GM12865 (cell line): Measurements from ENCODE around the gene ADAM22.

Experiments used
- DNase-seq: peaks from one replicate; pipeline ENCODE4 v3.0.0; 2010; ENCODE audit warnings: low read depth
- H3K4me3 ChIP-seq: 2 replicates; pipeline ENCODE4 v1.5.1; 2011; ENCODE audit warnings: mild to moderate bottlenecking, low read depth, low read length, control low read depth
- TF ChIP-seq, protein P1 (sequence below): IDR thresholded peaks from 2 replicates; pipeline ENCODE4 v1.5.1; 2011; ENCODE audit warnings: low read length, control low read depth, low read depth, inconsistent platforms; ENCODE audit not compliant: insufficient read depth; ENCODE audit errors: missing control alignments

Gene ADAM22

DNA sequence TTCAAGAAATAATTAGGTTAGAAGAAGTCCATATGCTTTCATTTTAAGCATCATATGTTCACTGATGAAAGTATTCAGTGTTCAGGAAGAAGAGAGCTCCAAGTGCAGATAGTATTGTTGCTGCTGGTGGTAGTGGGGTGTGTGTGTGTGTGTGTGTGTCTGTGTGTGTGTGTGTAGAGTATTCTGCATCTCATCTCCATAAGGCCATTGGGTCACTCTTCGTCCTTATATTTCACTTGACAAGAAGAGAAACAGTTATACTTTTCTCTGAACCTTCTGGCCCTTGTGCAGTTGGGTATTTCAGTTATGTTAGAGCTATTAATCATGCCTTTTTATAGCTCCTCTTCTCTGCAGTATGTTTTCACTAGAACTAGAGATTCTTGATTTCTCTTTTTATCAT is 26.2 kb downstream of the ADAM22 start:
- H3K4me3 ChIP-seq: no peak overlapping the region
- no peak for DNase-seq
- TF ChIP-seq, protein P1, sequence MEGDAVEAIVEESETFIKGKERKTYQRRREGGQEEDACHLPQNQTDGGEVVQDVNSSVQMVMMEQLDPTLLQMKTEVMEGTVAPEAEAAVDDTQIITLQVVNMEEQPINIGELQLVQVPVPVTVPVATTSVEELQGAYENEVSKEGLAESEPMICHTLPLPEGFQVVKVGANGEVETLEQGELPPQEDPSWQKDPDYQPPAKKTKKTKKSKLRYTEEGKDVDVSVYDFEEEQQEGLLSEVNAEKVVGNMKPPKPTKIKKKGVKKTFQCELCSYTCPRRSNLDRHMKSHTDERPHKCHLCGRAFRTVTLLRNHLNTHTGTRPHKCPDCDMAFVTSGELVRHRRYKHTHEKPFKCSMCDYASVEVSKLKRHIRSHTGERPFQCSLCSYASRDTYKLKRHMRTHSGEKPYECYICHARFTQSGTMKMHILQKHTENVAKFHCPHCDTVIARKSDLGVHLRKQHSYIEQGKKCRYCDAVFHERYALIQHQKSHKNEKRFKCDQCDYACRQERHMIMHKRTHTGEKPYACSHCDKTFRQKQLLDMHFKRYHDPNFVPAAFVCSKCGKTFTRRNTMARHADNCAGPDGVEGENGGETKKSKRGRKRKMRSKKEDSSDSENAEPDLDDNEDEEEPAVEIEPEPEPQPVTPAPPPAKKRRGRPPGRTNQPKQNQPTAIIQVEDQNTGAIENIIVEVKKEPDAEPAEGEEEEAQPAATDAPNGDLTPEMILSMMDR: no peak

DNA sequence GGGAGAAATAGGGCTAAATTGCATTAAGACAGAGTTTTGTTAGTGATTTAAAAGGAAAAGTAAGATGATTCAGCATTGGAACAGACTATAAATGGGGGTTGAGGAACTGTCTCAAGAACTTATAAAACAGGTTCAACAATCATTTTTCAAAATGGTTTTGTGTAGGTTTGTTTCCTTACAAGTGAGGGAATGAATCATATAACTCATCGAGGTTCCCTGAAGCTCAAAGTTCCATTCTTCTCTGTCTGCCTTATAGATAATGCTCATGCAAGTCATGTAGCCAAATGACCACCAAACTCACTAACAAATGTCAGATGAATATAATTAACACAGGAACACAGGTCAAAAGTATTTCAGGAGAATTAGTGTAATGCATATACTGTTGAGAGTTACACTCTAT is 27.7 kb downstream of the ADAM22 start:
- no peak overlapping the region for H3K4me3 ChIP-seq
- TF ChIP-seq, protein P1: no peak
- DNase-seq: no peak

DNA sequence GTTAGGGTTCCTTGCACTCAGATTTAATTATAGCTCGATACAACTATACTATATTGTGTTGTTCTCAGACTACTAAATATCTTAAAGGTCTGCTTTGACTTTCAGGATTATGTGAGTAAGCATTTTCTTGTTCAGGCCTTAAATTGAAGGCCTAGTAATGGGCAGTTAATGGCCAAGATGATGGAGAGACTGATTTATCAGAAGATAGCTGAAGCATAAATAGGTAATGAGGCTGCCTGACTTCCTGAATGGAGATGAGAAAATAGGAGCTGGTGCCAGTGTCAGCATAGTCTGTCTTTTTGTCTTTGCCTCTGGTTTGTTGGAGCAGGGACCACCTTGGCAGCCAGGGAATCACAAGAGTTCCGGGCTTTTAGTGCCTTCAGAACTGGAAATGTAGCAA is 32.2 kb downstream of the ADAM22 start:
- TF ChIP-seq, protein P1: no peak
- no peak for DNase-seq
- no peak overlapping the region for H3K4me3 ChIP-seq

DNA sequence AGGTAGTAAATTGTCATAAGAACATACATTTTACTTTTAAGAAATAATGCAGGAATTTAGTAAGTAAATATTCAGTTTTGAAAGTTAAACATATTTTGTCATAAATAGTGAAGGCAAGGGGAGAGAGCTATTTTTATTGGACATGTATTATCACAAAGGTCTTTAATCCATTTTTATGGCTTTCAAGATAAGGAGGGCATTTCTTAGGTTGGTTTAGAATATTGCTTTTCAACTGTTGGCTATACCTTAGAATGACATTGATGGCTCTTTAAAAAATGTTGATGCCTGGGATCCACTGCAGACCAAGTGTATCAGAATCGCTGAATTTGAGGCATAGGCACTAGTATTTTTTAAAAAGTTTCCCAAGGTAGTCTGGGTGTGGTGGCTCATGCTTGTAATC is 34.0 kb downstream of the ADAM22 start:
- TF ChIP-seq, protein P1: no peak
- no peak for DNase-seq
- no peak overlapping the region for H3K4me3 ChIP-seq

DNA sequence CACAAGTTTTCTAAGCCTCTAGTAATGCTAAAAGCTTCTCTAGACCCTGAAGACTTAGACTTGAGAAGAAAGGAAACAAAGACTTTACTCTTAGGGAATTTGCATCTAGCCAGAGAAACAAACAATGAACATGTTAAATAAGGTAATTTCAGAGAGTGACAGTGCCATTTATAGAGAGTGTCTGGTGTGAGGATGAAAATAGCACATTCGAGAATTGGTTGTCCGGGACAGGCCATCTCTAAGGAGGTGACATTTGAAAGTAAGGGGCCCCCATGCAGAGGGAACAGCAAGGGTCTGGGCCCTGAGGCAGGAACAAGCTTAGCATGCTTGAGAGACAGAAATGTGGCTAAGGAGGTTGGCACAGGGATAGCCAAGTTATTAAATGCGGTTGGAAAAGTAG is 48.1 kb downstream of the ADAM22 start:
- no peak for DNase-seq
- TF ChIP-seq, protein P1: no peak
- no peak overlapping the region for H3K4me3 ChIP-seq

DNA sequence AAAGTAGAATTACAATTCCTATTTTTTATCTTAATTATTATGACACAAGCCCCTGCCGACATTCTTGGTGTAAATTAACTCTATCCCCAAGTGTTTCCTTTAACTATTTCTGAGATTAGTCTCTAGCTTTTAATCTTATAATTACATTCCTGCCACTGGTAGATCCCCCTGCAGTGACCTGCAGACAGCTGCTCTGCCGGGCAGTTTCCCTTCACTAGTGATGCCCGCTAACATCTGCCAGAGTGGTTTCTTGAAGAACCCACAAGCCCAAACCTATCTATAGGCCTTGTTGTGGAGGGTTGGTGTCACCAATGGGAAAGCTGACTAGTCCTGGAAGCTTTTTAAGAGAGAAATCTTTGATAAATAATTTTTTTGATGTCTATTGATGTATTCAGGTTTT is 50.0 kb downstream of the ADAM22 start:
- TF ChIP-seq, protein P1: no peak
- peak; percentile 19 for DNase-seq
- H3K4me3 ChIP-seq: no peak overlapping the region

DNA sequence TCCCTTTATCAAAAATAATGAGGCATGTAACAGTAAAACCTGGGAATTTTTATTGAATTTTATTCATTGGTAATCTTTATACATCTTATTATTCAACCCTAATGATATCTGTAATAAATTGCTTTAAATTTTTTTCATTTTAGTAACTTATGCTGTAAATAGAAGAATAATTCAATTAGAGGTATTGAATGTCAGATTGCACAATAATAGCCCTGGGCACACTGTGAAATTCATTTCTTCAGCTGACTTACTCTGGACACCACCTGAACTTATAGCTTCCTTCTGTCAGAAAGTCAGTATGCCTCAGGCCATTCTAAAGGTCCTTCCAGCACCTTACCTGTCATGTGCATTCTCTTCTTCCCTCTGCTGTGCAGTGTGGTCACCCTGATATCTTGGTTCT is 59.2 kb downstream of the ADAM22 start:
- TF ChIP-seq, protein P1: no peak
- DNase-seq: no peak
- H3K4me3 ChIP-seq: no peak overlapping the region
